Urinary bladder (tissue), 4 donors: Measurements from ENCODE around the gene FLII. TPM values are rescaled to one million over a fixed set of nuclear protein-coding genes. Genes with fewer than 3 reads are reported as not detected.

Experiments used
- DNase-seq: peaks from one replicate; pipeline ENCODE4 v3.0.0-alpha.2; 2015; ENCODE audit errors: extremely low spot score
- H3K27ac ChIP-seq: one replicate; pipeline ENCODE4 v1.5.1; 2013; ENCODE audit warnings: low read depth, mild to moderate bottlenecking, moderate library complexity
- H3K36me3 ChIP-seq: one replicate; pipeline ENCODE4 v1.6.1; 2013; ENCODE audit warnings: mild to moderate bottlenecking, moderate library complexity; ENCODE audit not compliant: insufficient read depth
- H3K4me1 ChIP-seq: one replicate; pipeline ENCODE4 v1.6.1; 2013; ENCODE audit warnings: mild to moderate bottlenecking, moderate library complexity; ENCODE audit not compliant: insufficient read depth
- H3K4me3 ChIP-seq: one replicate; pipeline ENCODE4 v1.5.1; 2013; ENCODE audit warnings: low read depth, low read length
- WGBS: extraction: QIAGEN DNeasy Blood & Tissue Kit; methylation state at CpG from one replicate; pipeline ENCODE4 v1.1.7; 2013; 5-methylcytosine and 5-hydroxymethylcytosine counted together
- polyA plus RNA-seq: library from polyadenylated mRNA; stranded (reverse); fragments of 200-250 nt; gene quantifications from one replicate; pipeline ENCODE4 v1.2.3, GENCODE V29; 2013
- total RNA-seq: library from RNA; depleted of rRNA; stranded (reverse); fragments of >200 nt; gene quantifications from one replicate; pipeline ENCODE4 v1.2.3, GENCODE V29; 2014
- donor health status: healthy with polysubstance abuse.
- donor health status: healthy.

Gene FLII
- total and polyA plus RNA-seq, 2 donors: 87.2 to 249 TPM

DNA sequence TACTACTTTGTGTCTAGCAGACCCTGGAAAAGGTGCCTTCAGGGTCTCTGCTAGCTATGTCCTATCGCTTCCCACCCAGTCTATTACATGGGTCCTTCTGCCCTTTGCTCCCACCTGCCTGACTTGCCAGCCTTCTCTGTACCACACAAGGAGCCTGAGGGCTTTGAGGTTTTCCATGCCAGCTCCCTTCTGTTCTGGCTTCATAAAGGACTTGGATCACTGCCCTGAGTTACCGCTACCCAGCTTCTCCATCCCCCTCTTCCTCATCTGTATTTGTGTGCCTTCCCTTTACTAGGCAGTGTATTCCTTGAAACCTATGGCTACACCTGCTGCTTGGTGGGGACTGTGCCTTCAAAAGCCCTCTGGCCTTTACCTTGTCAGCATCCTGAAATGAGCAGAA is 52.7 kb downstream of the FLII start:
- 86% methylated on average over 2 of the region's 2 CpGs for WGBS
- Histone ChIP-seq H3K4me1 (no peaks in the 10 kb centered on the region), H3K4me3 (no peak overlapping the region), H3K36me3 (peaks cover 5% of the 10 kb centered on the region), H3K27ac (no peak overlapping the region)
- DNase-seq: no peak

DNA sequence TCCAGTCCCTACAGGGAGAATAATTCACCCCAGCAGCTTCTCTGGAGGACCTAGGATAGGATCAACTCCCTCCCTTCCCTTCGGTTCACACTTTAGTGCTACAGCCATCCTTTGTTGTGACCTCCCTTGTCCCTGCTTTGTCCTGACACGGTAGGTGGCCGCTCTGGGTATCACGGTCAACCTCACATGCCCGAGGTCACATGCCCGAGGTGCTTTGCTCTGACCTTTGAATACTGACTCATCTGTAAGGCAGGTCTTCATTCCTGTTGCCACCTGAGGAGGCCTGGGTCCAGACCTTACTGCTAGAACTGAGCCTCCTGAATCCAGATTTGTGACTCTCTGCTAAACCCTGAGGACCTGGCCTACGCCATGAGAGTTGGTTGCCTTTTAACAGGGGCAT is 55.2 kb downstream of the FLII start:
- no peak for DNase-seq
- 67% methylated on average over 7 of the region's 7 CpGs for WGBS
- Histone ChIP-seq H3K27ac (no peak overlapping the region), H3K36me3 (peaks cover 2% of the 10 kb centered on the region), H3K4me3 (no peak overlapping the region), H3K4me1 (no peaks in the 10 kb centered on the region)

DNA sequence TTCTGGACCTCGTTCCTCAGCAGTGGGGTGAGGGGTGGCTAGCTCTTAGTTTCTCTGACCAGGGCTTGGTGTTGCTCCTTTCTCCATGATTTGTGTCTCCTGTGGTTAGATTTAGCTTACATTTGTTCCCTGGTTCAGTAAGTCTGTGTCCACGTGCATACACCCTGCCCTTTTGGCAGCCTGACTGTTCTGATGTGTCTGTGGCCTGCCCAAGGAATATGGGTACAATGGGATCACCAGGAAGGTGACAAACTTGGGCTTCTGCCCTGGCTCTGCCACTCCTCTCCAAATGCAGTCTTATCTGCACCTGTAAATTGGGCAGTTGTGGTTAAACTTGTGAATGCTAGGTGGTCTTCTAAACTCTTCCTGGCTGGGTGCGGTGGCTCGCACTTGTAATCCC is 57.4 kb downstream of the FLII start:
- no peak overlapping the region for H3K27ac ChIP-seq
- H3K4me3 ChIP-seq: no peak overlapping the region
- no peaks in the 10 kb centered on the region for H3K4me1 ChIP-seq
- DNase-seq: no peak
- 84% methylated on average over 4 of the region's 4 CpGs for WGBS
- H3K36me3 ChIP-seq: peaks cover 5% of the 10 kb centered on the region

DNA sequence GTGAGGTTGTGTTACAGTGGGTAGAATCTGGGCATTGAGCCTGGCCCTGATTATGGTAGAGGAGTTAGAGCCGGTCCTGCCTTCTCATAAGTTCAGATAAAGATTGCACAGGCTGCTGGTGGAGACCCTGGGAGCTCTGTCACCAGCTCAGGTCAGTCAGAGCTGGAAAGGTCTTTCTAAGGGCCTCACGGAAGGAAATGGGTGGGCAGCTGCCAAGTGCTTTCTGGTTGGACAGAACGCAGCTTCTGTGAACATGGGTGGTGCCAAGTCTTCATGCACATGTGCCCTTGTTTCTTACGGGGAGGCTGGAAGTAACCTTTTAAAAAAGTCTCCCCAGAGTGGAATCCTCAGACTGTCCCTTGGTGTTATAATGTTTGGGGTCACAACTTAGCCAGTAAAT is 60.0 kb downstream of the FLII start:
- WGBS: 42% methylated on average over 4 of the region's 4 CpGs
- no peak overlapping the region for H3K4me3 ChIP-seq
- H3K27ac ChIP-seq: no peak overlapping the region
- H3K36me3 ChIP-seq: peaks cover 5% of the 10 kb centered on the region
- no peak for DNase-seq
- H3K4me1 ChIP-seq: no peaks in the 10 kb centered on the region

DNA sequence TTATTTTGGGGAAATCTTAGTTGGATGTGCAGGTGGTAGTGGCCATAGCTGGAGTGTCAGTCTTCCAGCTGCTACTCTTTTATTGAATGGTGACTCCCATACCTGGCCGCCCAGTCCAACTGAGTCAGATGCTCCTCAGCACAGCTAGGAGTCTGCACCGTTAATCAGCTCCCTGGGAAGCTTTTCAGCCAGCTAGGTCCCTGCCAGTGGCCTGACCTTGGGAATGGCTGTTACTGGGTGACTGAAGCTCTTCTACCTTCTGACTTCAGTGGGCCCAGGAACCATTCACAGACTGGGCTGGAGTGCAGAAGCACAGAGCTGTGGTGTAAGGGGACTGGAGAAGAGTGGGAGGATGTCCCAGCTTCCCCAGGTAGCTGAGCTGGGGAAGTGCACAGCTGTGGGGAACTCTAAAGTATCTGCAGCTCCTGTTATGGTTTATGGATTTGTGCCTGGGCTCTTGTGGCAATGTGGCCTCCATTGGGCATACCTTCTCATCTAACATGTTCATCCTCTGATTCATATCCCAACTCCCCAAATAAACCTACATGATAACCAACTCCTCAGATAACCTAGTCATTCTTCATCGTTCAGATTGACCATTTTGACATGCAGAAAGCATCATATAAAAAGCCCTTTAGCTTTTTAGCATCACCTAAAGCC is 60.9 kb downstream of the FLII start:
- peaks cover 5% of the 10 kb centered on the region for H3K36me3 ChIP-seq
- WGBS: 87% methylated on average over 3 of the region's 3 CpGs
- no peaks in the 10 kb centered on the region for H3K4me1 ChIP-seq
- no peak overlapping the region for H3K4me3 ChIP-seq
- H3K27ac ChIP-seq: no peak overlapping the region
- DNase-seq: no peak

DNA sequence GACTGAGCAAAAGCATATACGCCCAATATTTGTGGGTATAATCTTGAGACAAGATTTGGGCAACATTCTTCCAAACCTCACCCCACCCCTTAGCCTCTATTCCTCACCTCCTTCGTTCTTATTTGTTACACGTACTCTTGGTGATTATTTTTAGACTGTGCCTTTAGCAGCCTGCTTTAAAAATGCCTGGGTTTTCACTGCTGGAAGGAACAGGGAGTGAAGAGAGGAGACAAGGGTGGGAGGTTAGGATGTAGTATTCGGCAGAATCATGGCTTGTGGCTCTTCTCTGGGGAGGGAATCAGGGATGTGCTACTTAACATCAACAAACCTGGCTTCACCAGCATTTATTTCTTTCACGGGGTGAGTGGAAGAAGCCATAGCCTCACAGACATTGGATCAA is 63.3 kb downstream of the FLII start:
- peaks cover 5% of the 10 kb centered on the region for H3K36me3 ChIP-seq
- no peak for DNase-seq
- H3K27ac ChIP-seq: no peak overlapping the region
- H3K4me1 ChIP-seq: no peaks in the 10 kb centered on the region
- WGBS: 80% methylated on average over 5 of the region's 5 CpGs
- H3K4me3 ChIP-seq: no peak overlapping the region

Other genes with a start within 250 kb of the FLII start
- gene ATPAF2, start 219.6 kb downstream of the FLII start, total RNA-seq: 15.9 TPM
- 17.3 TPM for gene ATPAF2, start 219.6 kb downstream of the FLII start, polyA plus RNA-seq
- gene GID4, start 219.3 kb downstream of the FLII start, total RNA-seq: 9.5 TPM
- gene GID4, start 219.3 kb downstream of the FLII start, polyA plus RNA-seq: 14.6 TPM
- gene DRG2, start 170.8 kb downstream of the FLII start, total RNA-seq: 20.3 TPM
- gene DRG2, start 170.8 kb downstream of the FLII start, polyA plus RNA-seq: 35.9 TPM
- 1.2 TPM for gene MYO15A, start 150.0 kb downstream of the FLII start, total RNA-seq
- gene MYO15A, start 150.0 kb downstream of the FLII start, polyA plus RNA-seq: 1.4 TPM
- gene ALKBH5, start 74.9 kb downstream of the FLII start, total RNA-seq: 62.6 TPM
- 83.8 TPM for gene ALKBH5, start 74.9 kb downstream of the FLII start, polyA plus RNA-seq
- 25.6 TPM for gene LLGL1, start 33.1 kb downstream of the FLII start, total RNA-seq
- gene LLGL1, start 33.1 kb downstream of the FLII start, polyA plus RNA-seq: 24.5 TPM
- 11.7 TPM for gene MIEF2, start 1.9 kb upstream of the FLII start, total RNA-seq
- 13.7 TPM for gene MIEF2, start 1.9 kb upstream of the FLII start, polyA plus RNA-seq
- gene TOP3A, start 56.3 kb upstream of the FLII start, total RNA-seq: 27.4 TPM
- gene TOP3A, start 56.3 kb upstream of the FLII start, polyA plus RNA-seq: 15.8 TPM
- gene SMCR8, start 56.6 kb upstream of the FLII start, total RNA-seq: 10.0 TPM
- 10.0 TPM for gene SMCR8, start 56.6 kb upstream of the FLII start, polyA plus RNA-seq
- 11.5 TPM for gene SHMT1, start 104.8 kb upstream of the FLII start, total RNA-seq
- 22.6 TPM for gene SHMT1, start 104.8 kb upstream of the FLII start, polyA plus RNA-seq
- 0.90 TPM for gene EVPLL, start 119.0 kb upstream of the FLII start, total RNA-seq
- 0.84 TPM for gene EVPLL, start 119.0 kb upstream of the FLII start, polyA plus RNA-seq
- gene LGALS9C, start 218.1 kb upstream of the FLII start, total RNA-seq: not detected
- gene LGALS9C, start 218.1 kb upstream of the FLII start, polyA plus RNA-seq: 0.03 TPM